H54 (cell line): Measurements from ENCODE around the gene FOXL3.

Experiments used
- DNase-seq: peaks from one replicate; pipeline ENCODE4 v3.0.0; 2011; ENCODE audit warnings: low spot score, mixed read lengths; ENCODE audit not compliant: insufficient read length
- FAIRE-seq: peaks from 3 replicates; lab custom pipeline; 2011; peaks lifted over from hg19 to GRCh38; lab: Jason Lieb, UNC
- POLR2A ChIP-seq: IDR thresholded peaks from 2 replicates; pipeline ENCODE4 v1.6.1; 2011; ENCODE audit warnings: low read depth, mild to moderate bottlenecking, low read length

Gene FOXL3

DNA sequence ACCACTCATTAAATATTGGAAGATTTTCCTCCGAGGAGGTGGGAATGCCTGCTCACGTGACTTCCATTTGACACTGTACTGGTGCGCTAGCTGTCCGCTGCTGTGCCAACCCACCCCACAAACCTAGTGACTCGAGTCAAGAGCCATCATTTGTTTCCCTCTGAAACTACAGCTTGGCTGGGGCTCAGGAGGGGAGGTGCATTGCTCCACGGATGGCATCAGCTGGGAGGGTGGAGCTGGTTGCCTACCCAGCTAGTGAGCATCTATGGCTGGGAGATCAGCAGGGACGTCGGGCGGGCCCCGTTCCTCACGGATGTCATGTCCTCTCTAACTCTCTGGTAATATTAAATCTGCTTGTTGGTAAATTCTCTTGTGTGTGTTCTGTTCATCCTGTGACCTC is 9.5 kb upstream of the FOXL3 start:
- FAIRE-seq (no peak), DNase-seq (no peak)
- no peak for TF ChIP-seq POLR2A

DNA sequence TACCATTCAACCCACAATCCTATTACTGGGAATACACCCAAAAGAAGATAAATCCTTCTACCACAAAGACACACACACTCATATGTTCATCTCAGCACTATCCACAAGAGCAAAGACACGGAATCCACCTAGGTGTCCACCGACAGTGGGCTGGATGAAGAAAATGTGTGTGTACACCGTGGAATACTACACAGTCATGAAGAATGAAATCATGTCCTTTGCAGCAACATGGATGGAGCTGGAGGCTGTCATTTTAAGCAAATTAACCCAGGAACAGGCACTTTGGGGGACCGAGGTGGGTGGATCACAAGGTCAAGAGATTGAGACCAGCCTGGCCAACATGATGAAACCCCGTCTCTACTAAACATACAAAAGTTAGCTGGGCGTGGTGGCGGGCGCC is 8.3 kb upstream of the FOXL3 start:
- TF ChIP-seq POLR2A = no peak
- FAIRE-seq (no peak), DNase-seq (no peak)

DNA sequence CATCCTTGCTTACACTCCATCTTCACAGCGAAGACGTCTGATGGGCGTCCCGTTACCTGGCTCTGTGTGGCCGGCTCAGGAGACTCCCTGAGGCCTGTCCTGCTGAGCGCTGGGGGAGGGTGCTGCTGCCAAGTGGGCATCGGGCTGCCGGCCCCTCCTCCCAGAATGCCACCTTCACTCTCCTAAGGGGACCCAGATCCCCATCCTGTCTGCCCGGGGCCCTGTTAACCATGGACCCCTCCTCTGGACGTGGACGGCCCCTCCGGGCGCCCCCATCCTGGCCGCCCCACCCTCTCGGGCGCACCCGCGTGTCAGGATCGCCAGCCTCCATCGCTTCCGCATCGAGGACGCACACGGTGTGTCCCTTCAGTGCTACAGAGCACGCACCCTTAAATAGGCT is 7.3 kb upstream of the FOXL3 start:
- no peak for TF ChIP-seq POLR2A
- DNase-seq (no peak), FAIRE-seq (no peak)

DNA sequence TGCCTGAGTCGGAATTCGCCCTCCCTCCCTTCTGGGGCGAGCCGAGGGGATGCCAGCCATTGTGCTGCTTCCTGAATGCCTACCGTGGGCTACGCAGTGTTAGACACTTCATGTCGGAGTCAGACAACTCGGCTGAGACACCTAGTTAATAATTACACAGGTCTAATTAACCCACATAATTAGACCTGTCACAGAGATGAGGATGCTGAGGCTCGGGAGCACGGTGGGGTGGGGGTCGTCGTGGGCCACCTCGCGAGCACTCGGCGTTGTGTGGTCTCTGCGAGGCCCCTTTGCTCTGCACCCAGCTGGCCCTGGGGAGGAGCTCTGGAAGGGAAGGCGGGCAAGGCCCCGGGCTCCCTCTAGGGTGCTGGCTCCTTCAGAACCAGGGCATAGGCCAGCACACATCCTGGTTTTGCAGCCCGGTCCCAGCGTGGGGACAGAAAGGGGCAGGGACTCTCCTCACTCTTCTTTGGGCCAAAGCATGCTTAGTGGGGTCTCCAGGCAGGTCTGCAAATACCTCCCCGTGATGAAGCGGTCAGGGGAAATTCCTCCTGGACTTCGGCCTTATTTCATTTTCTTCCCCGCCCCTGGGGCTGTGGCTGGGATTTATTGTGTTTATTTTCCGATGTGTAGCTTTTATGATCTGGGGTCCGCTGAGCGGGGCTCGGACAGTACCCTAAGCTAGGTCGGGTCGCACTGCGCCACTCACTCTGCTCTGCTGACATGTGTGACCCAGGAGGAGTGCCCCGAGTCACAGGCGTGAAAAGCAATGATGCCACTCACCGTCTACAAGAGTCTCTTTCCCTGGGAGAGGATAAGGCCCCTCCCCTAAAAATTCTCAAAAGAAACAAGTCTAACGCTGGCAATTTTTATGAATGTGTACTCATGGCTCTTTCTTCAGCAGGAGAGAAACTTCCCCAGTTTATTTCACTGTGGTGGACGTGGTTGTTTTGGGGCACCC is 4.9 kb upstream of the FOXL3 start:
- DNase-seq (no peak), FAIRE-seq (no peak)
- TF ChIP-seq POLR2A = no peak

DNA sequence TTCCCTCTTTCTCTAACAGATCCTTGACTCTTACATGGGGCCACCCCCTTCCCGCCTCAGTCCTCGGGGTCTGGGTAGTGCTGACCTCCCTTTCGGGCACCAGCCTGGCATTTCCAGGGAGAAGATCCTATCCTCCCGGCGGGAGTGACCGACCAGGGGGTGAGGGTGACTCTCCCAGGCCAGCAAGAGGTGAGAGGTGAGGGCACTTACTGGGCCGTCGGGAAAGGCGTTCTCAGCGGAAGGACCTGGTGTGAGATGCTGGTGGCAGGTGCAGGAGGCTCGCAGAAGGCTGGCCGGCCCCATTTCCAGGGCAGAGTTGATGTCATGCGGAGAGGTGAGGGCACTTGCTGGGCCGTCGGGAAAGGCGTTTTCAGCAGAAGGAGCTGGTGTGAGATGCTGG is 4.2 kb upstream of the FOXL3 start:
- FAIRE-seq = no peak

DNA sequence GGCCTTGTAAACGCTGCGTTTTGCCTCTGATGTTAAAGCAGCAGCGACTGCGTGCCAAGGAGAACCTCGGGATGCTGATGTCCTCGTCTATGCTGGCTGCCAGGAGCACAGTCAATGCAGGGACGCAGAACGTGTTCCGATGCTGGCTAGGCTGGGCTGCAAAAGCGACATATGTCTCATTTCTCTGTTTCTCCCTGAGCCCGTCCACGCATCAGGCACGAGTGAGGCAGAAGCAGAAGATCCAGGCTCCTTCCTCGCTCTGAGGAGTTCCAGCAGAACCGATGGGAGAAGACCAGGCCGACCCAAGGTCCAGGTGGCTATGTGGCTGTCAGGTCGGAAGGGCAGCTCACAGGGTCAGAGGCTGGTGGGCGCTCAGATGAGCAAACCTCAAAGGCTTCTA is 3.7 kb upstream of the FOXL3 start:
- no peak for TF ChIP-seq POLR2A
- FAIRE-seq (no peak), DNase-seq (no peak)

More for the DNA sequence above, 4.2 kb upstream of the FOXL3 start:
- DNase-seq = no peak
- no peak for TF ChIP-seq POLR2A

DNA sequence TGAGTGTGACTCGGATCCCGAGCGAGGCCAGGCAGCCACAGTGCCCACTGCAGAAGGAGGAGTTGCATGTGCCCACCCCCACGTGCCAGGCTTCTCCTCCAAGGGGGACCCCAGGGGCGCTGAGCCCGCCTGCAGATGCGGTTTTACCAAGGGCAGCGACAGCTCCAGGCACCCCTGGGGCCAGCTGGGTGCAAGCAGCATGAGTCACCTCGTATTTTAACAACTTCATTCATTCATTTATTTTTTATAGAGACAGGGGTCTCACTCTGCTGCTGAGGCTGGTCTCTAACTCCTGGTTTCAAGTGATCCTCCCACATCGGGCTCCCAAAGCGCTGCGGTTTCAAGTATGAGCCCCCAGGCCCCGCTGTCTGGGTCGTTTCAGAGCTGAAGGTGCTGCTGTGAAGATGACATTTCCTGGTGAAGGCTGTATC is 1.3 kb upstream of the FOXL3 start:
- no peak for TF ChIP-seq POLR2A
- no peak for DNase-seq
- FAIRE-seq = no peak

DNA sequence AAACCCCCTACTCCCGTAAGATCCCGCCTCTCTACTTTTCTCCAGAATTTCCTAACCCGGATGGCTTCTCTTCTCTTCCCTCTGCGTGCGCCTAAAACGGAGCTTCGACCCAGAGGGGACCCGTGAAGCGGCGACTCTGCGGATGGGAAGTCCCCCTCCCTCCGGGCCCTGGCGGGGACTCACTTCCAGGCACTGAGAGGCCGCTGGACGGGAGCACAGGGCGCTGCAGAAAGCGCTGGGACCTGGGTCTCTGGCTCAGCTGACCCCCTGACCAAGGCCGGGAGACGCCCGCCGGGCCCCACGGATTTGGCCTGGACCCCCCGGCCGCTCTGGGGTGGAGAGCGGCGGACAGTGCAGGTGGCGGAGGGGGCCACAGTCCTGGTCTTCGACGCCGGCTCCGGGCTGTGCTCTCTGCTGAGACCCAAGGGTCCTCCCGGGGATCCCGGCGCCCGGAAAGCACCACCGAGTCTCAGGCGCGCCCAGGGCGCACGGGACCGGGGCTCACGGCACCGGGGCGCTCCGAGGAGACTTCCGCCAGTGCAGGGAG is 688 bp upstream of the FOXL3 start:
- FAIRE-seq = no peak
- no peak for DNase-seq
- no peak for TF ChIP-seq POLR2A

DNA sequence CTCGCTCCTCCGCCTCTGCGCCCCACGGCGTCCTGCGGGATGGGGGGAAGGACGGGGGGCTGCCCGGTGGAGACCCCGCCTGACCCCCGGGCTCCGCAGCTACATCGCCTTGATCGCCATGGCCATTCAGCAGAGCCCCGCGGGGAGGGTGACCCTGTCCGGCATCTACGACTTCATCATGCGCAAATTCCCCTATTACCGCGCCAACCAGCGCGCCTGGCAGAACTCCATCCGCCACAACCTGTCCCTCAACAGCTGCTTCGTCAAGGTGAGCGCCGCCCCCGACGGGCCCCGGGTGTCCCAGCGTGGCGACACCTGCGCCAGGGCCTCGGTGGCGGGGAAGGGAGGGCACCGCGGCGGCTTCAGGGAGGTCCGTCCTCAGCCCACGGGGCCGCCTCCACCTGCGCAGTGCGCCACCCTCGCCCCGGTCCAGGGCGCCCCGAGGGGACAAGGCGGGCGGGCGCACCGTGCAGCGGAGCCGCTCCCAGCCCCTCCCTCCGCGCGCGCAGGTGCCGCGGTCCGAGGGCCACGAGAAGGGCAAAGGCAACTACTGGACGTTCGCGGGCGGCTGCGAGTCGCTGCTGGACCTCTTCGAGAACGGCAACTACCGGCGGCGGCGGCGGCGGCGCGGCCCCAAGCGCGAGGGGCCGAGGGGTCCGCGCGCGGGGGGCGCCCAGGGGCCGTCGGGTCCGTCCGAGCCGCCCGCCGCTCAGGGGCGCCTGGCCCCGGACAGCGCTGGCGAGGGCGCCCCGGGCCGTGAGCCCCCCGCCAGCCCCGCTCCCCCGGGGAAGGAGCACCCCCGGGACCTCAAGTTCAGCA is 793 bp downstream of the FOXL3 start:
- no peak for TF ChIP-seq POLR2A
- DNase-seq (no peak), FAIRE-seq (no peak)

DNA sequence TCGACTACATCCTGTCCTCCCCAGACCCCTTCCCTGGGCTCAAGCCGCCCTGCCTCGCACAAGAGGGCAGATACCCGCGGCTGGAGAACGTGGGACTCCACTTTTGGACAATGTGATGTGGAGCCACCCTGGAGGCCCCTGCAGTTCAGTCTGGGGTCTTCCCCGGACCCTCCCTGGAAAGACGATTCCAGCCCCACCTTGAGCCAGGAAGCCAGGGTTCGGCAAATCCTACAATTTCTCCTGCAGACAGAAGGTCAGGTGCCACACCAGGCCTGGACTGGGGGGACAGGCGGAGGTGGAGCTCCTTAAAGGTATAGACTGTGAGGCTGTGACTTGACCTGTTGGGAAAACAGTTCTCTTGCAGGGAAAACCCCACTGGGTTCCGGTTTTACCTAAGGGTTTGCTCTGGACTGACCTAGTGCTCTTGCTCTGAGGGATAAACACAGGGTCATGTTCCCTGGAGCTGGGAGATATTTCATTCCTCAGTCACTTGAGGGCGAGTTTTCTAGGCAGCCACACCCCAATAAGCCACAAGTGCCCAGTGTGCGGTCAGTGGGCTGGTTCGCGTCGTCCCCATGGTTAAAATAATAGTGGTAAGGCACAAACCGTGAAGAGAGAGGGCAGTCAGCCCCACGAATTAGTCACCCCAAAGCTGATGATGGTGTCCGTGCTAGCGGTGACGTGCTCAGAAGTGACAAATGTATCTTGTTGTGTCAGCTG is 1.6 kb downstream of the FOXL3 start:
- TF ChIP-seq POLR2A = no peak
- FAIRE-seq = no peak
- DNase-seq = peak; percentile 60

DNA sequence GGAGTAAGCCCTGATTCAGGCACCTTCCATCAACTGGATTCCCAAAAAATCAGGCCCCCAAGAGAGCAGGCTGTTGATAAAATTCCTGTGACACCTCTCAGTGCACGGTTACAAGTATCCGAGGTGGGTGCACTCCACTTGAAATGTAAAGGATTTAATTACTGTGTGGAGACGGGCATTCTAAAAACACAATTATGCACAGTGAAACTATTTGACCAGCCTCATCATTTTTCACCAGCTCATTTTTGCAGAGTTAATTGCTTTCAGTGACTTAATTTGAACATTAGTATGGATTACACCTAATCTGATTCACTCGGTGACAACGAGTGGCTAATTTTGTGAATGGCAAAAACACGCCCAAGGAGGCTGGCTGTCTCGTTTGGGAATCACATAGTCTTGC is 2.3 kb downstream of the FOXL3 start:
- no peak for DNase-seq
- no peak for TF ChIP-seq POLR2A
- FAIRE-seq = no peak

DNA sequence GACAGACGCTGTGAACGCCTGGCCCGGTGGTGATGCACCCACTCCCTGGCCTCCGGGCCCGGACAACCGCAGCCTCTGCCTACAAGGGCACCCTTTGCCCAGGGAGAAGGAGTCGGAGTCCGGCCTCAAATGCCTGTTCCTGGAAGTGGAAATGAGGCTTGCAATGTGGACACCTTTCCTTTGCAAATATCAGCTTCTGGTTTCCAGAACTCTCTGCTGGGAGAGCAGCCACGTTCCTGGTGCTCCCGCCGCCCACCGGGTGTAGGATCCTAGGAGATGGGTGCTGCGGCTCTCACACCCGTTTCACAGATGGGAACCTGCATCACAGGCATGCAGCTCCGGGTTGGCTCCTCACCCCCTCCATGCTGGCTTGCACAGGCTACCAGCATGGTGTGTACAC is 2.9 kb downstream of the FOXL3 start:
- TF ChIP-seq POLR2A = no peak
- FAIRE-seq (no peak), DNase-seq (no peak)

DNA sequence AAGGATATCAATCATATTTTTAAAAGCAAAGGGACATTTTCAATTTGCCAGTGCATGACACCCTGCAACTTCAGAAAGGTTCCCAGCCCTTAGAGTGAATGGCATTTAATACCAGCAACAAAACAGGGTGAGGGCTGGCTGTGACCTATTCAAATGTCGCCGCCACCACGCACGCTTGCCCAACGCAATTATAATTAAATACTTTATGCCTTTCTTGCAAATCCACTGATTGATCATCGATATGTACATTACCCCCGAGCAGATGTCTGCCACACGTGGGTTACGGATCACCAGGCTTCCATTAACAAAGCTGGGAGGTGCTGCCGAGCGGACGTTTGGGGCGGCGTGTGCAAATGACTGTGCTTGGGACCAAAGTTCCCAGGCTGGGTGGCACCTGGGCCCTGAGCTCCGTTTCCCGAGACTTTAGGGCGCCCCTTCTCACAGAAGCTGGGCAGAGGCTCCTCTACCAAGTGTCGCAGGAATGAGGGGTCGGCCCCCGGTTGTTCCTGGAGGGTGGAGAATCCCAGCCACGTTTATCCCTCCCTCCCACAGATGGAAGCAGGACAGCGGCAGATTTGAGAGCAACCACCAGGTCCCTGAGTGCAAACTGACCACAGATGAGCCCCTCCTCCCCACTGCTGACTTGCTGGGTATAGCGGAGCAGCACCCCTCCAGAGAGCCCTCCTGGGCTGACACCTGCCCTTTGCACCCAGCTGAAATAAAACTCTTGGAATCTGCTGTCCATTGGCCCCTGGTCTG is 3.9 kb downstream of the FOXL3 start:
- DNase-seq = no peak
- TF ChIP-seq POLR2A = no peak
- no peak for FAIRE-seq
